22Rv1 (cell line): ENCODE measurements around the gene BIRC6.

ENCODE experiments used
- ZFX ChIP-seq: fragments of 450-650 bp; IDR thresholded peaks from 2 replicates; pipeline ENCODE4 v1.6.1; 2017; ENCODE audit warnings: antibody characterized with exemption, borderline replicate concordance
- TF ChIP-seq, protein P1 (sequence below): fragments of 450-650 bp; IDR thresholded peaks from 2 replicates; pipeline ENCODE4 v1.5.1; 2017; ENCODE audit warnings: mild to moderate bottlenecking

DNA sequence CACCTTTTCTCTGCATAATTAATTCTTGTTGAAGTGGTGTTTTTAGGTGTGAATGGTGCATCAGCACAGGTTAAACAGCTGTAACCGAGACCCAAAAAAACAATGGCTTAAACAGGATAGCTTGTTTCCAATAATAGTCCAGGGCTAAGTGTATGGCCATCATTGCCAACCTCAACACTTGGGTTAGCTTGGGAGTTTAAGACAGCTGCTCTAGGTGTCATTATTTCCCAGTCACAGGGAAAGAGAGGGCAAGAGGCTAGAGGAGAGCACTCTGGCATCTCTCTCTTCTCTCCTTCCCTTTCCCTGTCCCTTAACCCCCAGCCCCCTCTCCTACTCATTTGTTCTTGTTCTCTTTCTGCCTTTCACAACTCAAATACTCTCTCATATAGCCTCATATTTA, 21.1 kb downstream of the BIRC6 start:
- TF ChIP-seq, protein P1, sequence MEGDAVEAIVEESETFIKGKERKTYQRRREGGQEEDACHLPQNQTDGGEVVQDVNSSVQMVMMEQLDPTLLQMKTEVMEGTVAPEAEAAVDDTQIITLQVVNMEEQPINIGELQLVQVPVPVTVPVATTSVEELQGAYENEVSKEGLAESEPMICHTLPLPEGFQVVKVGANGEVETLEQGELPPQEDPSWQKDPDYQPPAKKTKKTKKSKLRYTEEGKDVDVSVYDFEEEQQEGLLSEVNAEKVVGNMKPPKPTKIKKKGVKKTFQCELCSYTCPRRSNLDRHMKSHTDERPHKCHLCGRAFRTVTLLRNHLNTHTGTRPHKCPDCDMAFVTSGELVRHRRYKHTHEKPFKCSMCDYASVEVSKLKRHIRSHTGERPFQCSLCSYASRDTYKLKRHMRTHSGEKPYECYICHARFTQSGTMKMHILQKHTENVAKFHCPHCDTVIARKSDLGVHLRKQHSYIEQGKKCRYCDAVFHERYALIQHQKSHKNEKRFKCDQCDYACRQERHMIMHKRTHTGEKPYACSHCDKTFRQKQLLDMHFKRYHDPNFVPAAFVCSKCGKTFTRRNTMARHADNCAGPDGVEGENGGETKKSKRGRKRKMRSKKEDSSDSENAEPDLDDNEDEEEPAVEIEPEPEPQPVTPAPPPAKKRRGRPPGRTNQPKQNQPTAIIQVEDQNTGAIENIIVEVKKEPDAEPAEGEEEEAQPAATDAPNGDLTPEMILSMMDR, result no peak
- no peak for TF ChIP-seq ZFX
